Activated naive CD4-positive, alpha-beta T cell (primary cell): ENCODE measurements around the gene ACTRT1.

Experiments used
- DNase-seq, 4 experiments: peaks; one replicate each; lab custom pipeline; 2025; lab: John Stamatoyannopoulos, UW

The ACTRT1 gene

GRCh38 chrX:128052303-128052702 is at the start of gene ACTRT1:
Gene ACTRT1 (minus strand): TSS chrX:128052403. CDS start chrX:128052206, 197 bp downstream.
- no peak for DNase-seq

- no peak for DNase-seq
Observed at GRCh38 chrX:128078545-128078944, 26.3 kb upstream of the ACTRT1 start.

GRCh38 chrX:128057421-128057820 is 5.2 kb upstream of the ACTRT1 start:
- no peak for DNase-seq

DNA sequence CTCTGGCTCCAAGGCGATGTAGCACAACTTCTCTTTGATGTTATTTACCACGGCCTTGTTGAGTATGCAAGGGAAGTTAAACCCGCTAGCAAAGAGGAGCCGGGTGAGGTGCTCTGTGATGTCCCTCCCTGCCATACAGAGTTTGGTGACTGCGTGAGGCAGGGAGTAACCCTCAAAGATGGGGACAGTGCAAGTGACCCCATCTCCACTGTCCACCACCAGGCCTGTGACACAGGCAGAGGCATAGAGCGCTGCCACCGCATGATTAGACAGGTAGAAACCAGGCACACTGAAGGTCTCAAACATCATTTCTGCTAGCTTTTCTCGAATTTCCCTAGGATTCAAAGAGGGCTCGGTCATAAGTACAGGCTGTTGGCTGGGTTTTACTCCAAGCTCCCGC is 677 bp downstream of the ACTRT1 start:
- DNase-seq, result no peak

GRCh38 chrX:128035318-128035717 is 16.9 kb downstream of the ACTRT1 start:
- DNase-seq, result no peak

DNA sequence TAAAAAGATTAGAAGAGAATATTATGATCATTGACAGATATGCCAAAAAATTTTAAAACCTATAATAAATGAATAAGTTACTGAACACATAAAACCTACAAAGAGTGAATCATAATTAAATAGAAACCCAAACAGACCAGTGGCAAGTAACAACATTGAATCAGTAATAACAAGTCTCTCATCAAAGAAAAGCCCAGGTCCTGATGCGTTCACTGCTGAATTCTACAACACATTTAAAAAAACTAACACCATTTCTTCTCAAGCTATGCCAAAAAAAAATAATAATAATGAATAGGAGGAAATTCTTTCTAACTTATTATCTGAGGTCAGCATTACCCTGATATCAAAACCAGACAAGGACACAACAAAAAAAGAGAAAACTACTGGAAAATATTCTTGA is 30.6 kb downstream of the ACTRT1 start:
- DNase-seq, result no peak

GRCh38 chrX:128020701-128021100 is 31.5 kb downstream of the ACTRT1 start:
- no peak for DNase-seq

GRCh38 chrX:128019218-128019617 is 33.0 kb downstream of the ACTRT1 start:
- no peak for DNase-seq

- no peak for DNase-seq
Observed at GRCh38 chrX:128012015-128012414, 40.2 kb downstream of the ACTRT1 start.

- DNase-seq, result no peak
Observed at GRCh38 chrX:128007882-128008281, 44.3 kb downstream of the ACTRT1 start.
